Daoy (cell line): Measurements from ENCODE around the gene MAP2. TPM values are rescaled to one million over a fixed set of nuclear protein-coding genes. Genes with fewer than 3 reads are reported as not detected.

ENCODE experiments used
- DNase-seq: peaks from one replicate; pipeline ENCODE4 v3.0.0-alpha.2; 2015; ENCODE audit warnings: low read depth
- total RNA-seq: library from RNA; depleted of rRNA; stranded (reverse); fragments of >200 nt; shearing (Covaris generic); gene quantifications from 2 replicates; pipeline ENCODE4 v1.2.3, GENCODE V29; 2014

Gene MAP2
- total RNA-seq, 1 experiment from 2014 or later = 0.34 TPM

DNA sequence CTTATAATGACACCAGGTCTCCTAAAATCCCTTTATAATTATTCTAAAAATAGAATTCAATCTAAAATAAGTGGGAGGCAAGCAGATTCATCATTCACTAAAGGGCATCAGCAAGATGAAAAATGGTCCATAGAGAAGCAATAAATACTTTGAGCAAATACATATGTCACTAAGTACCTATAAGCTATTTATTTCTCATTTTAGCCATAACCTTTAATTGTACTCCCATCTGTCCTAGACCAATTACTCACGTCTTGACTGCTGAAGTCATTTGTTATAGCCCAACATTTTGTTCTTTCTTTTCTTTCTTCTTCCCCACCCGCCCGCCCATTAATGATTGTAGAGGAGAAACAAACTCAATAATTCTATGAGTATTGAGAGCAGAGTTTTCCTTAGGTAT lies 105.7 kb downstream of the MAP2 start:
- DNase-seq = no peak

DNA sequence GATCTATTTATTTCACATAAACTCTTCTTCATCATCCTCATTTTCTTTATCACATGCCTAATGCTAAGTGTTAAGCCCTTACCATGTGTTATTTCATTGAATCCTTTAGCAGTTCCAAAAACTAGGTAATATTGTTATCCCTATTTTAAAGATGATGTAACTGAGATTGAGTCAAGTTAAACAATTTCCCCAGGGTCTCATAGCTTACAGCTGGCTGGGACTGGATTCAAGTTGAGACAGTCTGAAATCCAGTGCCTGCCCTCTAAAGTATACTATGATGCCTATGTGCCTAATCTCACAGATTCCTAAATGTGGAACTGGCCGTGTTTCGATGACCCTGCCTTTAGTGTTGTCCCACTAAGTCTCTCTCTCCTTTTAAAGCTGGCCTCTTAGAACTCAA lies 108.5 kb downstream of the MAP2 start:
- DNase-seq = no peak

GRCh38 chr2:209533391-209533790 lies 109.5 kb downstream of the MAP2 start:
- no peak for DNase-seq

GRCh38 chr2:209534228-209534627 lies 110.4 kb downstream of the MAP2 start:
- DNase-seq = no peak

DNA sequence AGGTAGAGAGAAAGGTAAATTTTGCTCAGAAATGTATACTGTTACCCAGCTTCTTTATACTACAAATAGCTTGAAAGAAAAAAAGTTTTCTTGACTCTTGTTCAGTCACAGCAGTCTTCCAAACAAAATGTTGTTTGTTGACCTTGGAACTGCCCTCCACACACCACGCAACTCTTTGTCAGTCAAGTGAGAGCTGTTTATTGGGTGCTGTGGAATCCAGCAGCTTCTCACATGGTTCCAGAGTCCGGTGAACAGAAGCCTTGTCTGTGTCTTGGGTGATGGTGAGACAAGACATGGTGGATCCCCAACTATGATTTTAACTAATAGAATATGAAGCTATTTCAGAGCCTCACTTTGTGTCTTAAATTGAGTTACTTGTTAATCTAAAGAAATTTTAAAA lies 112.5 kb downstream of the MAP2 start:
- DNase-seq = no peak

GRCh38 chr2:209547726-209548125 lies 123.9 kb downstream of the MAP2 start:
- no peak for DNase-seq

DNA sequence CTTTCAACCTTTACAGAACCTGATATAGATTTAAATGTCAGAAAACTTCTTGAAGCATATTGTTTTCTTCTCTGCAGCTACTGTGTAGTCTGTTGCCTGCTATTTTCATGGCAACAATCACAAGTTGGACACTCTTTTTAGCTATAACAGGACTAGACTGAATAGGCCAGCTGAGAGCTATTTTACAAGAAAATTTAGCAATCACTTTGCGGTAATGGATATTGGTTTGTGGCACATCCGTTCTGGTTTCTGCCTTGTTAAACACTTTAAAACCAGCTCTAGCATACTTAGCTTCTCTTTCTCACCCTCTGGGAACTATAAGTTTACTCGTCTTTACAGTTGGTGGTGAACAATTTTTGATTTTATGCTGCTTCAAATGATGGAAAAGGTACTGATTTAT lies 125.7 kb downstream of the MAP2 start:
- DNase-seq = no peak

GRCh38 chr2:209553913-209554312 lies 130.1 kb downstream of the MAP2 start:
- no peak for DNase-seq

DNA sequence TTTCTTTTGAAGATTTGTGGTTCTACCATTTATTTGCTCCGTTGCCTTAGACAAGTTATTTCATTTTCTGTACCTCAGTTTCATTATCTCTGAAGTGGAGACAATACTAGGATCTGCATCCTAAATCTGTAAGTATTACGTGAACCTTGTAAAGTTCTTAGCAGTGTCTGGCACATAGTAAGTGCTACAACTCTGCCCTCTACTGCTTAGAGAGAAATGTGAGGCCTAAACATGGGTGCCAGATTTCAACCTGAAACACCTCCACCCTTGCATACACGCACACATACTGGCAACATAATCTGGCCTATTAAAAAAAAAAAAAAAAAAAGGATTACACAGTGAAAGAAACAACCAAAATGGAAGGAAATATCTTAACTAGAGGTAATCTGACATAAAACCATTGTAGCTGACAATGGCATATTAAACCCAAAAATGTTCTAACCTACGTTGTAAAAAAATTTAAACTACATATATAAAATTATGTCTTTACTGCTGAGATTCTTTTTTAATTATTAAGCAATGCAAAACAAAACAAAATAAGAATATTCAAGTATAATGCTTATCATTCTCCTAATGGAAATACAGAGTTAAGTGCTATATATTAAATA lies 132.6 kb downstream of the MAP2 start:
- peak; percentile 10 for DNase-seq

DNA sequence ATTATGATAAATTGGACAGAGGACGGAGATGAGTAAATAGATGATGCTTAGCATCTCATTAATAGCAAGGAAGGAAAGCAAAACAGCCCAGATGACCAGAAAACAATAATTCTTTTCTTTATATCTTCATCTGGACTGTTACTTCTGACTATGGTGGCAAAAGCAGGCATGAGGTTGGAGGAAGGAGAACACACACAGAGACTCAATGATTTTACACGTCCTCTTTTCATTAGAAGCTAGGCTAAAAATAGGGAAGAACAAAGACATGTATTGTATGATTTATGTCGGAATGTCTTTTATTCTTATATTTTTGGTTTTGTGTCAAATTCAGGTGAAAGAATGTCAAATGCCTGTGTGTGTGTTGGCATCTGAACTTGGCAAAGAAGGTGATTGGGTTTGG lies 137.1 kb downstream of the MAP2 start:
- no peak for DNase-seq

- DNase-seq = no peak
Measured at GRCh38 chr2:209563453-209563852, 139.6 kb downstream of the MAP2 start.

DNA sequence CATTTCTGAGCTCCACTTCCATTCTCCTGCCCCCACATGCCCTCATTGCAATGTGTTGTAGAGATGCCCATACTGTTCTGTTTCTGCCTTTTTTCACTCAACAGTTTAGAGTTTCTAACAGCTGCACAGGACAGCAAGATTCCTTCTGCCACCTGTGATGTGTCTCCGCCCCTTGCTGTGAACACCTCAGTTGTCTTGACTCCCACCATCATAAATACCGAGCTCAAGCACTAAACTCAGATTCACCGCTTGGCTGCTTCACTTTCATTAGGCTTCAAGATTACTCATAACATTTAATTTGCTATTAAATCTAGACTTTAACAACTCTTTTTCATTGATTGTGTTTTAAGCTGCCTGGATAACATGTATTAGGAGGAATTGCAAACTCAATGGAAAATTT lies 141.0 kb downstream of the MAP2 start:
- no peak for DNase-seq

GRCh38 chr2:209565896-209566582 lies 142.2 kb downstream of the MAP2 start:
- DNase-seq = no peak

DNA sequence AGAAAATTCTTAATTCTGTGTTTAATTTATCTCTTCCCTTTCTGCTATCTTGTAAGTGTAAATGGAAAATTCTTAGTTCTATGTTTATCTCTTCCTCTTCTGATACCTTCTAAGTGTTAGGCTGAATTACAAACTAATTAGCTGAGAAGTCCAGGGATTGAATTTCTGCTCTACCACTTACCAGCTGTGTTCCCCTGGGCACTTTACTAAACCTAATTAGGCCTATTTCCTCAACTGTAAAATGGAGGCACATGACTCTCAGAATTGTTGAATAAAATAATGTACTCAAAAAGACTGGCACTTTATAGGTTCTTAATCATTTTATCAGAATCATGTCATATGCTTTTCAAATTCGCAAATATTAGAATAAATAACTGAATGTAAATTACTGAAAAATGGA lies 146.3 kb downstream of the MAP2 start:
- DNase-seq = no peak

- no peak for DNase-seq
Measured at GRCh38 chr2:209574515-209574914, 150.7 kb downstream of the MAP2 start.

GRCh38 chr2:209577376-209578357 lies 153.8 kb downstream of the MAP2 start:
- no peak for DNase-seq

- no peak for DNase-seq
Measured at GRCh38 chr2:209578394-209579001, 154.7 kb downstream of the MAP2 start.

GRCh38 chr2:209579230-209579749 lies 155.4 kb downstream of the MAP2 start:
- DNase-seq = peak; percentile 5

- no peak for DNase-seq
Measured at GRCh38 chr2:209581040-209581439, 157.2 kb downstream of the MAP2 start.

- no peak for DNase-seq
Measured at GRCh38 chr2:209582281-209582680, 158.4 kb downstream of the MAP2 start.

DNA sequence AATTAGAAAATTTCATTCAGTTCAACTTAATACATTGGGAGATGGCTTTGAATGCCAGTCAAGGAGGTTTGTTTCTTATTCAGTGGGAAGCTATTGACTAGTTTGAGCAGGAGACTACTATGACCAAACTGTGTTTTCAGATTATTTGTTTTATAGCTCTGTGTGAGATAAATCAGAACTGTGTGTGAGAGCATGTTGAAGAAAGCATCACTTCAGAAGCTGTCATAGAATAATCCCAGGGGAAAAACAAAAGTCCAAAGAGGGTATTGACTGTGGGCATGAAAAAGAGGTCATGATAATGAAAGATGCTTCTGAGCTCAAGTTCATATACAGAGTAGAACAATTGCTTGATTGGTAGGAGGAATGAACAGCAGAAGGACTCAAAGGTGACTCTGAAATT lies 160.6 kb downstream of the MAP2 start:
- DNase-seq = no peak

- no peak for DNase-seq
Measured at GRCh38 chr2:209584915-209585314, 161.1 kb downstream of the MAP2 start.
